Natural killer cell (primary cell): ENCODE data around the gene ODR4. TPM values are rescaled to one million over a fixed set of nuclear protein-coding genes. Genes with fewer than 3 reads are reported as not detected.
"Not testable (repeated sequence)": the region's sequence is repeated elsewhere in the genome, so short reads cannot be mapped to it uniquely, and the experiment has no call there.

Experiments used
- ATAC-seq, 3 donors: fragments of 150-1000 bp in 2 of 3; fragments of 200-7000 bp in 1 of 3; cut with Tn5 transposase; 1 replicate in 1 of 3; 2 replicates in 2 of 3; pipeline ENCODE4 v1.10.0; 2021; ENCODE audit warnings: mild to moderate bottlenecking in 2 of 3, moderate library complexity in 2 of 3
- DNase-seq, 2 donors: peaks; one replicate each; pipeline versions ENCODE4 v3.0.0 to v3.0.0-alpha.2; 2013 to 2021; ENCODE audit warnings: mixed read lengths in 1 of 2
- H3K27ac ChIP-seq: one replicate; pipeline ENCODE4 v1.5.1; 2013; ENCODE audit warnings: mild to moderate bottlenecking, low read length
- H3K27me3 ChIP-seq: one replicate; pipeline ENCODE4 v1.6.1; 2013; ENCODE audit warnings: low read length; ENCODE audit not compliant: control insufficient read depth, insufficient read depth
- H3K36me3 ChIP-seq: one replicate; pipeline ENCODE4 v1.6.1; 2013; ENCODE audit warnings: low read length; ENCODE audit not compliant: control insufficient read depth, insufficient read depth
- H3K4me1 ChIP-seq: one replicate; pipeline ENCODE4 v1.6.1; 2013; ENCODE audit warnings: low read length; ENCODE audit not compliant: control insufficient read depth, insufficient read depth
- H3K4me3 ChIP-seq: one replicate; pipeline ENCODE4 v1.5.1; 2013; ENCODE audit warnings: low read length
- H3K9me3 ChIP-seq: one replicate; pipeline ENCODE4 v1.6.1; 2013; ENCODE audit warnings: low read length; ENCODE audit not compliant: control insufficient read depth, insufficient read depth
- H3K27ac Mint-ChIP-seq, 2 donors: one replicate each; pipeline ENCODE4 v1.8.0; 2022; ENCODE audit warnings: mild to moderate bottlenecking in 2 of 2, mixed read lengths in 2 of 2, moderate library complexity in 1 of 2
- H3K27me3 Mint-ChIP-seq, 2 donors: one replicate each; pipeline ENCODE4 v1.8.0; 2022; ENCODE audit warnings: low read depth in 2 of 2, mixed read lengths in 2 of 2
- H3K36me3 Mint-ChIP-seq: one replicate; pipeline ENCODE4 v1.8.0; 2022; ENCODE audit warnings: mixed read lengths
- H3K4me1 Mint-ChIP-seq, 2 donors: one replicate each; pipeline ENCODE4 v1.8.0; 2022; ENCODE audit warnings: mixed read lengths in 2 of 2
- H3K4me3 Mint-ChIP-seq: one replicate; pipeline ENCODE4 v1.8.0; 2022; ENCODE audit warnings: mild to moderate bottlenecking, moderate library complexity, mixed read lengths
- H3K9me3 Mint-ChIP-seq, 2 donors: one replicate each; pipeline ENCODE4 v1.8.0; 2022; ENCODE audit warnings: mixed read lengths in 2 of 2
- WGBS: methylation state at CpG from one replicate; pipeline ENCODE4 v1.1.7; 2013; ENCODE audit warnings: missing lambda C conversion rate; ENCODE audit not compliant: insufficient coverage; 5-methylcytosine and 5-hydroxymethylcytosine counted together
- intact Hi-C: fragments of 100-400 bp; cut with micrococcal nuclease; formaldehyde crosslinking; loops from one replicate; pipeline ENCODE4 v1.14.2; 2022
- total RNA-seq, 4 donors: library from RNA; stranded (reverse); fragments of 120-200 nt in 1 of 4; gene quantifications; one replicate each; pipeline versions ENCODE4 v1.2.3 to v1.2.4, GENCODE V29; 2013 to 2022
- TF ChIP-seq, protein P1 (sequence below): fragments of 200-600 bp; IDR thresholded peaks from one replicate; pipeline ENCODE4 v1.8.0; 2022; ENCODE audit warnings: antibody characterized with exemption

Gene ODR4
- total RNA-seq, 3 donors from 2014 or later (not counting 1 experiment from before 2014, with no cell fraction given), result 20.3 to 24.4 (median 21.0) TPM

DNA sequence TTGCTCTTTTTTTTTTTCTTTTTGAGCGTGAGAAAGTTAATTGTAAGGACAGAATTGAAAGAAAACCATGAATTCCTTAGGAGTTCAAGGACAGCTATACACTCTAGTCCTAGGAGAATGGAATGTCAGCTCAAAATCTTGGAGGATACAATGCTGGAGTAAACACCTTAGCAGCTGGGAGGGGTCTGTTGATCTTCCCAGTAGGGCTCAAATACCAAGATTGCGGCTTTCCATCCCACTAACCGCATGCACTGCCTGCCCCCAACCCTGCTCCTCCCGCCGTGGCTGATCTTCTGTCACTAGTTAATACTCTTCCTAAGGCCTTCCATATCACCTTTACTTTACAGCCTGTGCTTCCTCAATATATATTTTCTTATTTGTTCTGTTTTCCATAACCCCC is 87.9 kb downstream of the ODR4 start:
- no peaks in the 10 kb centered on the region for H3K9me3 ChIP-seq
- peaks cover 0 to 3% of the 10 kb centered on the region in 2 donors for H3K27me3 Mint-ChIP-seq
- no peak for ATAC-seq
- WGBS, result 94% methylated on average over 4 of the region's 5 CpGs
- DNase-seq, result no peak
- no peaks in the 10 kb centered on the region for H3K27me3 ChIP-seq
- H3K9me3 Mint-ChIP-seq, result no peaks in the 10 kb centered on the region
- no peak overlapping the region for H3K4me3 ChIP-seq
- intact Hi-C loops, result no loop called here
- H3K27ac Mint-ChIP-seq, result no peak overlapping the region
- no peak overlapping the region for H3K4me3 Mint-ChIP-seq
- no peaks in the 10 kb centered on the region for H3K4me1 ChIP-seq
- H3K36me3 ChIP-seq, result no peaks in the 10 kb centered on the region
- no peaks in the 10 kb centered on the region for H3K4me1 Mint-ChIP-seq
- no peaks in the 10 kb centered on the region for H3K36me3 Mint-ChIP-seq
- TF ChIP-seq, protein P1, sequence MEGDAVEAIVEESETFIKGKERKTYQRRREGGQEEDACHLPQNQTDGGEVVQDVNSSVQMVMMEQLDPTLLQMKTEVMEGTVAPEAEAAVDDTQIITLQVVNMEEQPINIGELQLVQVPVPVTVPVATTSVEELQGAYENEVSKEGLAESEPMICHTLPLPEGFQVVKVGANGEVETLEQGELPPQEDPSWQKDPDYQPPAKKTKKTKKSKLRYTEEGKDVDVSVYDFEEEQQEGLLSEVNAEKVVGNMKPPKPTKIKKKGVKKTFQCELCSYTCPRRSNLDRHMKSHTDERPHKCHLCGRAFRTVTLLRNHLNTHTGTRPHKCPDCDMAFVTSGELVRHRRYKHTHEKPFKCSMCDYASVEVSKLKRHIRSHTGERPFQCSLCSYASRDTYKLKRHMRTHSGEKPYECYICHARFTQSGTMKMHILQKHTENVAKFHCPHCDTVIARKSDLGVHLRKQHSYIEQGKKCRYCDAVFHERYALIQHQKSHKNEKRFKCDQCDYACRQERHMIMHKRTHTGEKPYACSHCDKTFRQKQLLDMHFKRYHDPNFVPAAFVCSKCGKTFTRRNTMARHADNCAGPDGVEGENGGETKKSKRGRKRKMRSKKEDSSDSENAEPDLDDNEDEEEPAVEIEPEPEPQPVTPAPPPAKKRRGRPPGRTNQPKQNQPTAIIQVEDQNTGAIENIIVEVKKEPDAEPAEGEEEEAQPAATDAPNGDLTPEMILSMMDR, result no peak
- no peak overlapping the region for H3K27ac ChIP-seq

DNA sequence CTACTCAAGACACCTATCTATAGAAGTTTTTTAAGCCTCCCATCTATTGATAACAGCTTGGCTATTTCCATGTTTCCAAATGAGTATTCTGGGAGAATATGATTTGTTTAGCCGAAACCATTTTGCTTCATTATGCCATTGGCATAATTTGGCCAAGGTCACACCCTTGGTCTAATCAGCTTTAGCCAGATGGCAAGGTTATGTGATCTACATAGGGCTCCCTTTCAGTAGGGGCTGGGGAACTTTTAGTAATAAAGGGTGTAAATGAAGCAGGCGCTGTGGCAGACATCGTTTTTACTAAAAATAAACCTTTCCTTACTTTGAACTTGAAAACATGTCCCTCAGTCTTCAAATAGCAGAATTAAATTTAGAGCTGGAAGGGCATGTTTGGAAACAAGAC is 88.3 kb downstream of the ODR4 start:
- intact Hi-C loops, result no loop called here
- peaks cover 0 to 3% of the 10 kb centered on the region in 2 donors for H3K27me3 Mint-ChIP-seq
- no peaks in the 10 kb centered on the region for H3K9me3 ChIP-seq
- WGBS, result 96% methylated on average over 1 of the region's 3 CpGs
- no peaks in the 10 kb centered on the region for H3K27me3 ChIP-seq
- no peak overlapping the region for H3K27ac Mint-ChIP-seq
- no peaks in the 10 kb centered on the region for H3K36me3 ChIP-seq
- no peak overlapping the region for H3K27ac ChIP-seq
- DNase-seq (no peak), ATAC-seq (no peak)
- H3K36me3 Mint-ChIP-seq, result no peaks in the 10 kb centered on the region
- TF ChIP-seq, protein P1, result no peak
- H3K4me1 ChIP-seq, result no peaks in the 10 kb centered on the region
- no peak overlapping the region for H3K4me3 Mint-ChIP-seq
- no peak overlapping the region for H3K4me3 ChIP-seq
- no peaks in the 10 kb centered on the region for H3K9me3 Mint-ChIP-seq
- no peaks in the 10 kb centered on the region for H3K4me1 Mint-ChIP-seq

DNA sequence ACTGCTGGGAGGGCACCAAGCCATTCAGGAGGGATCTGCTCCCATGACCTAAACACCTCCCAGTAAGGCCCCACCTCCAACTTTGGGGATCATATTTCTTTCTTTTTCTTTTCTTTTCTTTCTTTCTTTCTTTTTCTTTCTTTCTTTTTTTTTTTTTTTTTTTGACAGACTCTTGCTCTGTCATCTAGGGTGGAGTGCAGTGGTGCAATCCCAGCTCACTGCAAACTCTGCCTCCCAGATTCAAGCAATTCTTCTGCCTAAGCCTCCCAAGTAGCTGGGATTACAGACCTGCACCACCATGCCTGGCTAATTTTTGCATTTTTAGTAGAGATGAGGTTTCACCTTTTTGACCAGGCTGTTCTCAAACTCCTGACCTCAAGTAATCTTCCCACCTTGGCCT is 89.9 kb downstream of the ODR4 start:
- H3K4me3 Mint-ChIP-seq, H3K27me3 Mint-ChIP-seq, H3K27ac ChIP-seq, DNase-seq, H3K27ac Mint-ChIP-seq, H3K36me3 ChIP-seq, H3K4me3 ChIP-seq, H3K9me3 ChIP-seq, H3K36me3 Mint-ChIP-seq, H3K4me1 Mint-ChIP-seq, H3K4me1 ChIP-seq, H3K27me3 ChIP-seq, intact Hi-C loops, ATAC-seq, H3K9me3 Mint-ChIP-seq: not testable (repeated sequence)

DNA sequence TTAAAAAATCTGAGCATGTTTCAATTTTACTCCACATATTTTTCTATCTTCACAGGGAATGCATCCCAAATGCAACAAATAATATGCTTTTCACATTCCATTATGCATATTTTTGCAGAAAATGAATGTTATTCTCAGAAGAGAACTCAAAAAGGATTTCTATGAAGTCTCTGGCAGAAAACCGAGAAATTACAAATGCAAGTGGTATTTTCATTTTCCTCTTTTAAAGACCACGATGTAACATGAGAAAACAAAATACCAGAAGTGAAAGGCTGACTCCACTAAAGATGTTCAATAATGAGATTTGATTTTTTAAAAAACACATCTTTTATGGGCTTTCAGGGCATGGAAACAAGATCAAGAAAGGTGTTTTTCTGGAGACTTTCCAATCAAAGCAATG is 90.3 kb downstream of the ODR4 start:
- H3K27ac Mint-ChIP-seq, result no peak overlapping the region
- H3K9me3 Mint-ChIP-seq, result no peaks in the 10 kb centered on the region
- ATAC-seq, result no peak
- TF ChIP-seq, protein P1, result no peak
- Histone ChIP-seq H3K27ac (no peak overlapping the region), H3K4me3 (no peak overlapping the region), H3K9me3 (no peaks in the 10 kb centered on the region), H3K27me3 (no peaks in the 10 kb centered on the region), H3K36me3 (no peaks in the 10 kb centered on the region), H3K4me1 (no peaks in the 10 kb centered on the region)
- H3K4me3 Mint-ChIP-seq, result no peak overlapping the region
- H3K27me3 Mint-ChIP-seq, result peaks cover 0 to 3% of the 10 kb centered on the region in 2 donors
- H3K36me3 Mint-ChIP-seq, result no peaks in the 10 kb centered on the region
- H3K4me1 Mint-ChIP-seq, result no peaks in the 10 kb centered on the region
- WGBS, result 94% methylated on average over 2 of the region's 2 CpGs
- DNase-seq, result no peak
- intact Hi-C loops, result no loop called here

Other genes starting within 250 kb of the ODR4 start
- not detected for gene PRG4, start 79.6 kb upstream of the ODR4 start, total RNA-seq
- 100 to 1,000 TPM in 2 of 3 donors, 10 to 100 TPM in 1; 96.8 to 137 (median 116) TPM for gene TPR, start 585 bp upstream of the ODR4 start, total RNA-seq
- not detected for gene PDC, start 85.3 kb downstream of the ODR4 start, total RNA-seq